Effector memory CD4-positive, alpha-beta T cell (primary cell): ENCODE measurements around the gene ATRN.
"Not testable (repeated sequence)": the region's sequence is repeated elsewhere in the genome, so short reads cannot be mapped to it uniquely, and the experiment has no call there.

Experiments
- DNase-seq, 3 donors: peaks; one replicate each; pipeline ENCODE4 v3.0.0-alpha.2; 2020
- H3K27ac ChIP-seq: 2 replicates; pipeline ENCODE4 v1.7.0; 2013; ENCODE audit warnings: mild to moderate bottlenecking, low read length, moderate library complexity; ENCODE audit not compliant: insufficient read depth, poor library complexity, severe bottlenecking
- H3K27me3 ChIP-seq: replicated peaks from 2 replicates; pipeline ENCODE4 v1.7.0; 2013; ENCODE audit warnings: mild to moderate bottlenecking, low read length; ENCODE audit not compliant: insufficient read depth, control insufficient read depth, poor library complexity, severe bottlenecking
- H3K36me3 ChIP-seq: 2 replicates; pipeline ENCODE4 v1.7.0; 2013; ENCODE audit warnings: mild to moderate bottlenecking, low read length, moderate library complexity; ENCODE audit not compliant: control insufficient read depth, insufficient read depth
- H3K4me1 ChIP-seq: 2 replicates; pipeline ENCODE4 v1.7.0; 2013; ENCODE audit warnings: low read length, mild to moderate bottlenecking; ENCODE audit not compliant: control insufficient read depth, insufficient read depth, poor library complexity, severe bottlenecking
- H3K4me3 ChIP-seq: 2 replicates; pipeline ENCODE4 v1.7.0; 2013; ENCODE audit warnings: low read length, low read depth, mild to moderate bottlenecking; ENCODE audit not compliant: insufficient read depth, poor library complexity, severe bottlenecking
- H3K9me3 ChIP-seq: 2 replicates; pipeline ENCODE4 v1.7.0; 2013; ENCODE audit warnings: mild to moderate bottlenecking, low read length, moderate library complexity; ENCODE audit not compliant: control insufficient read depth
- total RNA-seq, 3 donors: gene quantifications; one replicate each; lab custom pipeline; 2026; lab: John Stamatoyannopoulos, UW

The ATRN gene
- 30.9 to 37.8 (median 33.4) reads per million in 3 donors for total RNA-seq

GRCh38 chr20:3470627-3471396, at the start of gene ATRN:
ATRN (plus strand) TSS chr20:3471018; CDS start chr20:3471108, 90 bp downstream.
- Histone ChIP-seq H3K9me3 (no peaks in the 10 kb centered on the region), H3K36me3 (no peaks in the 10 kb centered on the region), H3K27ac (peak within 1 kb of the TSS; percentile 51), H3K4me3 (peak within 1 kb of the TSS; percentile 83), H3K27me3 (no peaks in the 10 kb centered on the region), H3K4me1 (peaks cover 10% of the 10 kb centered on the region)
- peak; percentile 69 to 71 (median 70) for DNase-seq

- Histone ChIP-seq H3K27me3 (no peaks in the 10 kb centered on the region), H3K4me1 (peaks cover 5% of the 10 kb centered on the region), H3K27ac (no peak overlapping the region), H3K36me3 (no peaks in the 10 kb centered on the region), H3K9me3 (no peaks in the 10 kb centered on the region), H3K4me3 (no peak overlapping the region)
- DNase-seq, result no peak
Measured at GRCh38 chr20:3421985-3422384, 48.8 kb upstream of the ATRN start.

- Histone ChIP-seq H3K27me3 (no peaks in the 10 kb centered on the region), H3K4me3 (no peak overlapping the region), H3K27ac (no peak overlapping the region), H3K36me3 (no peaks in the 10 kb centered on the region), H3K4me1 (peaks cover 5% of the 10 kb centered on the region), H3K9me3 (no peaks in the 10 kb centered on the region)
- DNase-seq, result no peak
Measured at GRCh38 chr20:3423126-3423525, 47.7 kb upstream of the ATRN start.

GRCh38 chr20:3426766-3427165, 44.1 kb upstream of the ATRN start:
- not testable (repeated sequence) for H3K4me1 ChIP-seq, DNase-seq, H3K4me3 ChIP-seq, H3K27me3 ChIP-seq, H3K36me3 ChIP-seq, H3K9me3 ChIP-seq, H3K27ac ChIP-seq

GRCh38 chr20:3430376-3431069, 40.3 kb upstream of the ATRN start:
- H3K9me3 ChIP-seq, result no peaks in the 10 kb centered on the region
- H3K27ac ChIP-seq, result no peak overlapping the region
- no peaks in the 10 kb centered on the region for H3K27me3 ChIP-seq
- H3K4me1 ChIP-seq, result no peaks in the 10 kb centered on the region
- no peak for DNase-seq
- H3K36me3 ChIP-seq, result no peaks in the 10 kb centered on the region
- H3K4me3 ChIP-seq, result no peak overlapping the region

- Histone ChIP-seq H3K4me1 (no peaks in the 10 kb centered on the region), H3K27ac (no peak overlapping the region), H3K27me3 (no peaks in the 10 kb centered on the region), H3K9me3 (no peaks in the 10 kb centered on the region), H3K4me3 (no peak overlapping the region), H3K36me3 (no peaks in the 10 kb centered on the region)
- no peak for DNase-seq
Measured at GRCh38 chr20:3431109-3431508, 39.7 kb upstream of the ATRN start.

- DNase-seq, result no peak
- Histone ChIP-seq H3K4me3 (no peak overlapping the region), H3K9me3 (no peaks in the 10 kb centered on the region), H3K36me3 (no peaks in the 10 kb centered on the region), H3K4me1 (no peaks in the 10 kb centered on the region), H3K27ac (no peak overlapping the region), H3K27me3 (no peaks in the 10 kb centered on the region)
Measured at GRCh38 chr20:3432844-3433243, 38.0 kb upstream of the ATRN start.

GRCh38 chr20:3433744-3434143, 37.1 kb upstream of the ATRN start:
- no peaks in the 10 kb centered on the region for H3K27me3 ChIP-seq
- no peak overlapping the region for H3K4me3 ChIP-seq
- no peak overlapping the region for H3K27ac ChIP-seq
- H3K4me1 ChIP-seq, result no peaks in the 10 kb centered on the region
- H3K36me3 ChIP-seq, result no peaks in the 10 kb centered on the region
- H3K9me3 ChIP-seq, result no peaks in the 10 kb centered on the region
- DNase-seq, result no peak

GRCh38 chr20:3434232-3434631, 36.6 kb upstream of the ATRN start:
- no peak overlapping the region for H3K27ac ChIP-seq
- no peak overlapping the region for H3K4me3 ChIP-seq
- H3K27me3 ChIP-seq, result no peaks in the 10 kb centered on the region
- H3K9me3 ChIP-seq, result no peaks in the 10 kb centered on the region
- no peaks in the 10 kb centered on the region for H3K4me1 ChIP-seq
- H3K36me3 ChIP-seq, result no peaks in the 10 kb centered on the region
- no peak for DNase-seq

- Histone ChIP-seq H3K27ac (no peak overlapping the region), H3K27me3 (no peaks in the 10 kb centered on the region), H3K4me3 (no peak overlapping the region), H3K36me3 (no peaks in the 10 kb centered on the region), H3K4me1 (no peaks in the 10 kb centered on the region), H3K9me3 (no peaks in the 10 kb centered on the region)
- no peak for DNase-seq
Measured at GRCh38 chr20:3436864-3437574, 33.8 kb upstream of the ATRN start.
